SK-N-SH (cell line): ENCODE measurements around the gene ENTPD3. TPM values are rescaled to one million over a fixed set of nuclear protein-coding genes. Genes with fewer than 3 reads are reported as not detected.

Experiments
- CTCF ChIA-PET: fragments of 300-600, 350-600 bp; formaldehyde crosslinking; extraction: SDS; loops from one replicate; lab custom pipeline; 2021; lab: Yijun Ruan, JAX
- POLR2A ChIA-PET: fragments of 350-600 bp; sonication (Branson Sonifier 250); formaldehyde crosslinking; extraction: SDS; loops from one replicate; lab custom pipeline; 2020; ENCODE audit warnings: antibody characterized with exemption, inconsistent platforms; lab: Yijun Ruan, JAX
- DNase-seq: peaks from one replicate; pipeline ENCODE4 v3.0.0; 2012
- H2AFZ ChIP-seq: fragments of 200-600 bp; sonication (generic); 2 replicates; pipeline ENCODE4 v1.8.1; 2016; ENCODE audit warnings: antibody characterized with exemption, mild to moderate bottlenecking, low read depth
- H3F3A ChIP-seq: fragments of 200-600 bp; sonication (generic); replicated peaks from 2 replicates; pipeline ENCODE3; 2016; ENCODE audit warnings: antibody characterized with exemption, mild to moderate bottlenecking; ENCODE audit not compliant: insufficient read depth
- H3K27ac ChIP-seq, 2 experiments: fragments of 200-500 bp in 1 of 2; fragments of 200-600 bp in 1 of 2; sonication (Bioruptor generic) in 1 of 2; sonication (generic), shearing (Covaris generic) in 1 of 2; 2 replicates each; pipeline versions ENCODE4 v1.5.1 to v1.6.1; 2014 to 2016; ENCODE audit warnings: low read depth in 2 of 2, inconsistent platforms in 1 of 2, low read length in 1 of 2, mild to moderate bottlenecking in 1 of 2, mixed read lengths in 1 of 2
- H3K27me3 ChIP-seq: fragments of 200-600 bp; sonication (generic), shearing (Covaris generic); 2 replicates; pipeline ENCODE4 v1.6.1; 2016; ENCODE audit warnings: mixed run types; ENCODE audit not compliant: insufficient read depth
- H3K36me3 ChIP-seq, 2 experiments: fragments of 200-500 bp in 1 of 2; fragments of 200-600 bp in 1 of 2; sonication (Bioruptor generic) in 1 of 2; sonication (generic) in 1 of 2; replicated peaks in 1 of 2; 2 replicates each; pipeline versions ENCODE3 to v1.5.1; 2014 to 2016; ENCODE audit warnings: low read length in 1 of 2, mild to moderate bottlenecking in 1 of 2; ENCODE audit not compliant: insufficient read depth in 2 of 2, control insufficient read depth in 1 of 2
- H3K4me1 ChIP-seq, 2 experiments: fragments of 200-500 bp in 1 of 2; fragments of 200-600 bp in 1 of 2; sonication (Bioruptor generic) in 1 of 2; sonication (generic), shearing (Covaris generic) in 1 of 2; 2 replicates each; pipeline versions ENCODE4 v1.5.1 to v1.6.1; 2014 to 2016; ENCODE audit warnings: low read depth in 1 of 2, low read length in 1 of 2, mixed run types in 1 of 2; ENCODE audit not compliant: insufficient read depth in 2 of 2, control insufficient read depth in 1 of 2
- H3K4me2 ChIP-seq: fragments of 200-600 bp; sonication (generic), shearing (Covaris generic); 2 replicates; pipeline ENCODE4 v1.6.1; 2017; ENCODE audit warnings: mixed run types
- H3K4me3 ChIP-seq, 2 experiments: fragments of 200-500 bp in 1 of 2; fragments of 200-600 bp in 1 of 2; sonication (Bioruptor generic) in 1 of 2; sonication (generic), shearing (Covaris generic) in 1 of 2; 2 replicates each; pipeline versions ENCODE4 v1.5.1 to v1.8.1; 2014 to 2016; ENCODE audit warnings: low read depth in 2 of 2, inconsistent platforms in 1 of 2, low read length in 1 of 2, mild to moderate bottlenecking in 1 of 2, mixed read lengths in 1 of 2, moderate library complexity in 1 of 2
- H3K79me2 ChIP-seq: fragments of 200-600 bp; sonication (generic); 2 replicates; pipeline ENCODE4 v1.8.1; 2017; ENCODE audit warnings: mild to moderate bottlenecking; ENCODE audit not compliant: insufficient read depth
- H3K9ac ChIP-seq: fragments of 200-600 bp; sonication (generic); 2 replicates; pipeline ENCODE4 v1.6.1; 2017; ENCODE audit warnings: mixed run types
- H3K9me2 ChIP-seq: fragments of 200-600 bp; sonication (generic); 2 replicates; pipeline ENCODE4 v1.6.1; 2017; ENCODE audit warnings: mixed run types
- H3K9me3 ChIP-seq: fragments of 200-600 bp; sonication (generic); 2 replicates; pipeline ENCODE4 v1.6.1; 2017; ENCODE audit warnings: mixed run types, mild to moderate bottlenecking, moderate library complexity
- H4K20me1 ChIP-seq: fragments of 200-600 bp; sonication (generic); 2 replicates; pipeline ENCODE4 v1.6.1; 2017; ENCODE audit warnings: mild to moderate bottlenecking, mixed run types; ENCODE audit not compliant: insufficient read depth
- CHD2 ChIP-seq: fragments of 150-350 bp; IDR thresholded peaks from 2 replicates; pipeline ENCODE4 v1.6.1; 2018; ENCODE audit warnings: low read length; ENCODE audit not compliant: partially characterized antibody
- EP300 ChIP-seq, 2 experiments: IDR thresholded peaks; 2 replicates each; pipeline versions ENCODE4 v1.4.0 to v1.6.1; 2012; ENCODE audit warnings: borderline replicate concordance in 1 of 2, low read depth in 1 of 2, low read length in 1 of 2
- EZH2phosphoT487 ChIP-seq: fragments of 200-600 bp; sonication (generic); IDR thresholded peaks from 2 replicates; pipeline ENCODE4 v1.6.1; 2017; ENCODE audit warnings: low read depth, mixed run types, mild to moderate bottlenecking, antibody characterized with exemption, moderate library complexity, borderline replicate concordance
- FOSL2 ChIP-seq: IDR thresholded peaks from 2 replicates; pipeline ENCODE4 v1.4.0; 2012; ENCODE audit warnings: low read depth, mild to moderate bottlenecking, moderate library complexity, borderline replicate concordance
- FOXM1 ChIP-seq: IDR thresholded peaks from 2 replicates; pipeline ENCODE4 v1.4.0; 2012; ENCODE audit warnings: low read depth, mild to moderate bottlenecking
- GATA2 ChIP-seq: sonication (generic); formaldehyde crosslinking; IDR thresholded peaks from 2 replicates; pipeline ENCODE4 v1.5.0; 2020; ENCODE audit warnings: mild to moderate bottlenecking, missing genetic modification reagents
- MXI1 ChIP-seq: IDR thresholded peaks from 2 replicates; pipeline ENCODE4 v1.6.1; 2012; ENCODE audit warnings: mild to moderate bottlenecking, low read depth, low read length, improper control_type of control experiment
- RAD21 ChIP-seq: IDR thresholded peaks from 2 replicates; pipeline ENCODE4 v1.6.1; 2012; ENCODE audit warnings: mild to moderate bottlenecking, low read length
- RFX5 ChIP-seq: IDR thresholded peaks from 2 replicates; pipeline ENCODE4 v1.6.1; 2012; ENCODE audit warnings: mild to moderate bottlenecking, improper control_type of control experiment, low read length
- SIN3A ChIP-seq: IDR thresholded peaks from 2 replicates; pipeline ENCODE4 v1.6.1; 2012; ENCODE audit warnings: low read depth, mild to moderate bottlenecking, low read length, moderate library complexity, borderline replicate concordance
- SMC3 ChIP-seq: IDR thresholded peaks from 2 replicates; pipeline ENCODE4 v1.6.1; 2012; ENCODE audit warnings: low read depth, low read length, improper control_type of control experiment
- TAF1 ChIP-seq: IDR thresholded peaks from 2 replicates; pipeline ENCODE4 v1.6.1; 2012; ENCODE audit warnings: low read depth, mild to moderate bottlenecking, low read length, moderate library complexity, borderline replicate concordance
- TCF12 ChIP-seq: IDR thresholded peaks from 2 replicates; pipeline ENCODE4 v1.4.0; 2012
- YY1 ChIP-seq: IDR thresholded peaks from 2 replicates; pipeline ENCODE4 v1.4.0; 2012; ENCODE audit warnings: low read depth, mild to moderate bottlenecking
- WGBS: methylation state at CpG from one replicate; pipeline ENCODE4 v1.1.6; 2017; ENCODE audit warnings: low lambda C conversion rate; 5-methylcytosine and 5-hydroxymethylcytosine counted together
- polyA plus RNA-seq, 3 experiments: library from polyadenylated mRNA; depleted of rRNA; stranded (reverse); fragments of >200 nt; gene quantifications; 2 replicates each; pipeline ENCODE4 v1.2.3, GENCODE V29; 2012
- TF ChIP-seq, protein P1 (sequence below): IDR thresholded peaks from 2 replicates; pipeline ENCODE4; 2012
- TF ChIP-seq, protein P2 (sequence below): IDR thresholded peaks from 2 replicates; pipeline ENCODE4 v1.6.1; 2012; ENCODE audit warnings: mild to moderate bottlenecking, low read depth, low read length, moderate library complexity
- TF ChIP-seq, protein P3 (sequence below): fragments of 200-600 bp; sonication (generic); IDR thresholded peaks from 2 replicates; pipeline ENCODE4 v1.6.1; 2017; ENCODE audit warnings: antibody characterized with exemption, mild to moderate bottlenecking, moderate library complexity
- TF ChIP-seq, protein P4 (sequence below): fragments of 150-350 bp; IDR thresholded peaks from 2 replicates; pipeline ENCODE4 v1.6.1; 2017; ENCODE audit warnings: antibody characterized with exemption, low read length, low read depth, borderline replicate concordance
- TF ChIP-seq, protein P5 (sequence below): IDR thresholded peaks from 2 replicates; pipeline ENCODE4 v1.4.0; 2012; ENCODE audit warnings: low read depth

Gene ENTPD3
- polyA plus RNA-seq, 1 of the 3 experiments (the other 2 are of a cell fraction): 0.02 TPM

DNA sequence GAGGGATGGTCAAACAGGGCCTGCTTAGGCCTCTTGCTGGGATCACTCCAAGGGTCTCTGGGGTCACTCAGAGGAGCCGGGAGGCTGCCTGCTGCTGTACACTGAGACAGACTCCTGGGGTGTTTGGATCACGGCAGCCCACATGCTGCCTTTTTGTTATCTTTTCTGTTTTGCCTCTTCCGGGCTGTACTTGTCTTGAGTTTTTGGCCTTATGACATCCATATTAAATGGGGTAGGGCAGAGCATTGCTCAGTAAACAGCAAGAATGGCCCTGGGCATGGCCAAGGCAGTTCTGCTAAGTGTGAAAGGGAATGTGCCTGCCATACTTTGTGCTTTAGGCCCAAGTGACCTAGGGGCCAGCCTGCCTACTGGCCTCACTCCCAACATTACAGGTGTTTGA, 771 bp upstream of the ENTPD3 start:
- Histone ChIP-seq H3K9me2 (no peaks in the 10 kb centered on the region), H3K9me3 (no peaks in the 10 kb centered on the region), H3K4me1 (no peaks in the 10 kb centered on the region), H2AFZ (no peak overlapping the region), H3K4me3 (no peak overlapping the region), H3K9ac (no peak overlapping the region), H4K20me1 (no peaks in the 10 kb centered on the region), H3K36me3 (no peaks in the 10 kb centered on the region), H3K27me3 (no peaks in the 10 kb centered on the region), H3K27ac (no peak overlapping the region), H3K79me2 (no peaks in the 10 kb centered on the region), H3F3A (no peaks in the 10 kb centered on the region), H3K4me2 (no peak overlapping the region)
- WGBS: 79% methylated on average over 3 of the region's 3 CpGs
- CTCF ChIA-PET: no interaction called here
- DNase-seq: no peak
- TF ChIP-seq RAD21 (no peak), EP300 (IDR thresholded peaks at IDR 0.05; ENCODE audit: borderline replicate concordance in 1 of 2, low read depth in 1 of 2, low read length in 1 of 2) (no peak), MXI1 (no peak), SMC3 (no peak), TAF1 (no peak), EZH2phosphoT487 (no peak), GATA2 (CRISPR knock-in tag) (no peak), FOXM1 (no peak), FOSL2 (no peak), CHD2 (no peak), SIN3A (no peak), TCF12 (no peak), YY1 (no peak), RFX5 (no peak)
- TF ChIP-seq, protein P1, sequence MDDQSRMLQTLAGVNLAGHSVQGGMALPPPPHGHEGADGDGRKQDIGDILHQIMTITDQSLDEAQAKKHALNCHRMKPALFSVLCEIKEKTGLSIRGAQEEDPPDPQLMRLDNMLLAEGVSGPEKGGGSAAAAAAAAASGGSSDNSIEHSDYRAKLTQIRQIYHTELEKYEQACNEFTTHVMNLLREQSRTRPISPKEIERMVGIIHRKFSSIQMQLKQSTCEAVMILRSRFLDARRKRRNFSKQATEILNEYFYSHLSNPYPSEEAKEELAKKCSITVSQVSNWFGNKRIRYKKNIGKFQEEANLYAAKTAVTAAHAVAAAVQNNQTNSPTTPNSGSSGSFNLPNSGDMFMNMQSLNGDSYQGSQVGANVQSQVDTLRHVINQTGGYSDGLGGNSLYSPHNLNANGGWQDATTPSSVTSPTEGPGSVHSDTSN: no peak
- TF ChIP-seq, protein P2, sequence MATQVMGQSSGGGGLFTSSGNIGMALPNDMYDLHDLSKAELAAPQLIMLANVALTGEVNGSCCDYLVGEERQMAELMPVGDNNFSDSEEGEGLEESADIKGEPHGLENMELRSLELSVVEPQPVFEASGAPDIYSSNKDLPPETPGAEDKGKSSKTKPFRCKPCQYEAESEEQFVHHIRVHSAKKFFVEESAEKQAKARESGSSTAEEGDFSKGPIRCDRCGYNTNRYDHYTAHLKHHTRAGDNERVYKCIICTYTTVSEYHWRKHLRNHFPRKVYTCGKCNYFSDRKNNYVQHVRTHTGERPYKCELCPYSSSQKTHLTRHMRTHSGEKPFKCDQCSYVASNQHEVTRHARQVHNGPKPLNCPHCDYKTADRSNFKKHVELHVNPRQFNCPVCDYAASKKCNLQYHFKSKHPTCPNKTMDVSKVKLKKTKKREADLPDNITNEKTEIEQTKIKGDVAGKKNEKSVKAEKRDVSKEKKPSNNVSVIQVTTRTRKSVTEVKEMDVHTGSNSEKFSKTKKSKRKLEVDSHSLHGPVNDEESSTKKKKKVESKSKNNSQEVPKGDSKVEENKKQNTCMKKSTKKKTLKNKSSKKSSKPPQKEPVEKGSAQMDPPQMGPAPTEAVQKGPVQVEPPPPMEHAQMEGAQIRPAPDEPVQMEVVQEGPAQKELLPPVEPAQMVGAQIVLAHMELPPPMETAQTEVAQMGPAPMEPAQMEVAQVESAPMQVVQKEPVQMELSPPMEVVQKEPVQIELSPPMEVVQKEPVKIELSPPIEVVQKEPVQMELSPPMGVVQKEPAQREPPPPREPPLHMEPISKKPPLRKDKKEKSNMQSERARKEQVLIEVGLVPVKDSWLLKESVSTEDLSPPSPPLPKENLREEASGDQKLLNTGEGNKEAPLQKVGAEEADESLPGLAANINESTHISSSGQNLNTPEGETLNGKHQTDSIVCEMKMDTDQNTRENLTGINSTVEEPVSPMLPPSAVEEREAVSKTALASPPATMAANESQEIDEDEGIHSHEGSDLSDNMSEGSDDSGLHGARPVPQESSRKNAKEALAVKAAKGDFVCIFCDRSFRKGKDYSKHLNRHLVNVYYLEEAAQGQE: no peak
- TF ChIP-seq, protein P3, sequence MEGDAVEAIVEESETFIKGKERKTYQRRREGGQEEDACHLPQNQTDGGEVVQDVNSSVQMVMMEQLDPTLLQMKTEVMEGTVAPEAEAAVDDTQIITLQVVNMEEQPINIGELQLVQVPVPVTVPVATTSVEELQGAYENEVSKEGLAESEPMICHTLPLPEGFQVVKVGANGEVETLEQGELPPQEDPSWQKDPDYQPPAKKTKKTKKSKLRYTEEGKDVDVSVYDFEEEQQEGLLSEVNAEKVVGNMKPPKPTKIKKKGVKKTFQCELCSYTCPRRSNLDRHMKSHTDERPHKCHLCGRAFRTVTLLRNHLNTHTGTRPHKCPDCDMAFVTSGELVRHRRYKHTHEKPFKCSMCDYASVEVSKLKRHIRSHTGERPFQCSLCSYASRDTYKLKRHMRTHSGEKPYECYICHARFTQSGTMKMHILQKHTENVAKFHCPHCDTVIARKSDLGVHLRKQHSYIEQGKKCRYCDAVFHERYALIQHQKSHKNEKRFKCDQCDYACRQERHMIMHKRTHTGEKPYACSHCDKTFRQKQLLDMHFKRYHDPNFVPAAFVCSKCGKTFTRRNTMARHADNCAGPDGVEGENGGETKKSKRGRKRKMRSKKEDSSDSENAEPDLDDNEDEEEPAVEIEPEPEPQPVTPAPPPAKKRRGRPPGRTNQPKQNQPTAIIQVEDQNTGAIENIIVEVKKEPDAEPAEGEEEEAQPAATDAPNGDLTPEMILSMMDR: no peak
- TF ChIP-seq, protein P4, sequence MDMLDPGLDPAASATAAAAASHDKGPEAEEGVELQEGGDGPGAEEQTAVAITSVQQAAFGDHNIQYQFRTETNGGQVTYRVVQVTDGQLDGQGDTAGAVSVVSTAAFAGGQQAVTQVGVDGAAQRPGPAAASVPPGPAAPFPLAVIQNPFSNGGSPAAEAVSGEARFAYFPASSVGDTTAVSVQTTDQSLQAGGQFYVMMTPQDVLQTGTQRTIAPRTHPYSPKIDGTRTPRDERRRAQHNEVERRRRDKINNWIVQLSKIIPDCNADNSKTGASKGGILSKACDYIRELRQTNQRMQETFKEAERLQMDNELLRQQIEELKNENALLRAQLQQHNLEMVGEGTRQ: no peak
- TF ChIP-seq, protein P5, sequence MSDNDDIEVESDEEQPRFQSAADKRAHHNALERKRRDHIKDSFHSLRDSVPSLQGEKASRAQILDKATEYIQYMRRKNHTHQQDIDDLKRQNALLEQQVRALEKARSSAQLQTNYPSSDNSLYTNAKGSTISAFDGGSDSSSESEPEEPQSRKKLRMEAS: no peak
- POLR2A ChIA-PET: no interaction called here
